Activated T-helper 1 cell treated with anti-CD3 and anti-CD28 coated beads, Interleukin-12 subunit alpha, Interleukin-12 subunit beta, Interleukin-2, Interleukin-4 antibody, amounts not matched to agents 30 ng/mL and 10 ng/mL and 1 ng/mL, durations not matched to agents 14 hours and 24 hours and 36 hours (primary cell): Measurements from ENCODE around the gene ICAM1. TPM values are rescaled to one million over a fixed set of nuclear protein-coding genes. Genes with fewer than 3 reads are reported as not detected.
"Not testable (repeated sequence)": the region's sequence is repeated elsewhere in the genome, so short reads cannot be mapped to it uniquely, and the experiment has no call there.

Source experiments
- DNase-seq: peaks from one replicate; pipeline ENCODE4 v3.0.0; 2021; ENCODE audit warnings: low spot score
- H3K27ac Mint-ChIP-seq: one replicate; pipeline ENCODE4 v1.8.0; 2021; ENCODE audit warnings: mild to moderate bottlenecking, mixed read lengths
- H3K27me3 Mint-ChIP-seq: one replicate; pipeline ENCODE4 v1.8.0; 2022; ENCODE audit warnings: mild to moderate bottlenecking, moderate library complexity, mixed read lengths; ENCODE audit not compliant: insufficient read depth
- H3K36me3 Mint-ChIP-seq: one replicate; pipeline ENCODE4 v1.8.0; 2021; ENCODE audit warnings: low read depth, mixed read lengths
- H3K4me1 Mint-ChIP-seq: one replicate; pipeline ENCODE4 v1.8.0; 2021; ENCODE audit warnings: low read depth, mixed read lengths
- H3K4me3 Mint-ChIP-seq: one replicate; pipeline ENCODE4 v1.8.0; 2021; ENCODE audit warnings: mild to moderate bottlenecking, moderate library complexity, mixed read lengths
- H3K9me3 Mint-ChIP-seq: one replicate; pipeline ENCODE4 v1.8.0; 2021; ENCODE audit warnings: mixed read lengths
- intact Hi-C: fragments of 100-400 bp; cut with micrococcal nuclease; formaldehyde crosslinking; loops from one replicate; pipeline ENCODE4 v1.15.1; 2024
- total RNA-seq: library from RNA; stranded (reverse); gene quantifications from 2 replicates; pipeline ENCODE4 v1.2.3, GENCODE V29; 2022

The ICAM1 gene
- total RNA-seq, 1 donor from 2014 or later = 92.2 TPM

DNA sequence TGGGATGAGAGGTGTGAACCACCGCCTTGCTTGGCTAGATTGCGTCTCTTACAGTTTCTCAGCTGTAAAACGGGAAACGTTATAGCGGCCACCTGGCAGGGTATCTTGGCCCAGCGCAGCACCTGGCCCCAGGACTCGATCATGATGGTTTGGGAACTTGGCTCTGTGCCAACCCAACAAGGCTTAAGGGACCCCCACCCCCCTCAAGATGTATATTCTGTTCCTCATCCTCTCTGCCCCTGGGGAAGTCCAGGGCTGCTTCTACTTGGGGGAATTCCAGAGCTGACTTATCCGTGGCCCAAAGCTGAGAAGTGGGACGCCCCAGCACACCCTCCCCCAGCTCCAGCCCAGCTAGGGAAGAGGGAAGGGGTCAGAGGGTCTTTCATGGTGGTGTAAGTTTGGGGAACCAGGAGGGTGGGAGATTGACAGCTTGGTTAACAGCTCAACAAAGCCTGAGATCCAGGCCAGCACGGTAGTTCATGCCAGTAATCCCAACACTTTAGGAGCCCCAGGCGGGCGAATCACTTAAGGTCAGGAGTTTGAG is 695 bp downstream of the ICAM1 start:
- H3K27ac Mint-ChIP-seq = peak overlapping the region; percentile 94
- intact Hi-C loops = loop anchor here (1.0 to 5.0 kb wide), 5 partner anchors 18 to 296 kb away; partner anchors contain the start of genes CDKN2D, FDX2, ICAM5 and KRI1
- H3K4me1 Mint-ChIP-seq = peaks cover 31% of the 10 kb centered on the region
- peak; percentile 28 for DNase-seq
- H3K27me3 Mint-ChIP-seq = no peaks in the 10 kb centered on the region
- H3K4me3 Mint-ChIP-seq = peak overlapping the region; percentile 94
- peaks cover 25% of the 10 kb centered on the region for H3K36me3 Mint-ChIP-seq
- H3K9me3 Mint-ChIP-seq = no peaks in the 10 kb centered on the region

DNA sequence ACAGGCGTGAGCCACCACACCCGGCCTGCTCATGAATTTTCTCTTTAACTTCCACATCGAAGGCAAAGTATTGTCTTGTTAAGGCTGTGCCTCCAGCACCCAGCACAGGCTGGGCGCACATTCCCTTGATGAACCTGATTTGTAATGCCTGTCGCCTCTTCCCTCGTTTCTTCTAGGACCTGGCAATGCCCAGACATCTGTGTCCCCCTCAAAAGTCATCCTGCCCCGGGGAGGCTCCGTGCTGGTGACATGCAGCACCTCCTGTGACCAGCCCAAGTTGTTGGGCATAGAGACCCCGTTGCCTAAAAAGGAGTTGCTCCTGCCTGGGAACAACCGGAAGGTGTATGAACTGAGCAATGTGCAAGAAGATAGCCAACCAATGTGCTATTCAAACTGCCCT is 3.7 kb downstream of the ICAM1 start:
- Mint-ChIP-seq H3K36me3 (peaks cover 37% of the 10 kb centered on the region), H3K27me3 (no peaks in the 10 kb centered on the region), H3K4me1 (peaks cover 41% of the 10 kb centered on the region), H3K27ac (no peak overlapping the region), H3K4me3 (peak overlapping the region; percentile 43), H3K9me3 (no peaks in the 10 kb centered on the region)
- DNase-seq = no peak
- intact Hi-C loops = loop anchor here (5.0 kb wide), 1 partner anchor 293 kb away; the partner anchor contains the start of genes CDKN2D and KRI1

DNA sequence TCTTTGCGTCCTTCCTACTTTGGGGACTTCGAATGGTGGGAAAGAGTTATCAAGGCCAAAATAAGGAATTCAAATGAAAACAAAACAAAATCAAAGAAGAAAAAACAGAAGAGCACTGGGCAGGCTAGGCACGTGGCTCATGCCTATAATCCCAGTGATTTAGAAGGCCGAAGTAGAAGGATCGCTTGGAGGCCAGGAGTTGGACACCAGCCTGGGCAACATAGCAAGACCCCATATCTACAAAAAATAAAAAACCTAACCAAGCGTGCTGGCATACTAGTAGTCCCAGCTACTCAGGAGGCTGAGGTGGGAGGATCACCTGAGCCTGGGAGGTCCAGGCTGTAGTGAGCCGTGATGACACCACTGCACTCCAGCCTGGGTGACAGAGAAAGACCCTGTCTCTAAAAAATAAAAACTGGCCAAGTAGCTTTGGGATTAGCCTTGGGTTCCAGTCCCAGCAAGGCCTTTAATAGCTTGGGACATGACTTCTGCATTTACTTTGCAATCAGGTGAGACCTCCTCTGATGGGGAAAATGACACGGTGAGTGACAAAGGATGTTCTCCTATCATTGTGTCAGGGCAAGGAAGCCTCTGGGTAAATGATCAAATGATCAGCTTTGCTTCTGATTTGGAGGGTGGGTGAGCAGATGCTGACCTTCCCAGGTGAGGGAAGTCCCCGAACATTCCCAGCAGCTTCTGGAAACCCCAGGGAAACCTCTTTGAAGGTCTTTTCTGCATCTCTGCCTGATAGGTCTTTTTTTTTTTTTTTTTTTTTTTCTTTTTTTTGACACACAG is 7.1 kb downstream of the ICAM1 start:
- Mint-ChIP-seq H3K27ac (peak overlapping the region; percentile 68), H3K4me3 (peak overlapping the region; percentile 57), H3K27me3 (no peaks in the 10 kb centered on the region), H3K4me1 (peaks cover 37% of the 10 kb centered on the region), H3K9me3 (no peaks in the 10 kb centered on the region), H3K36me3 (peaks cover 30% of the 10 kb centered on the region)
- intact Hi-C loops = no loop called here
- DNase-seq = no peak

- peaks cover 34% of the 10 kb centered on the region for H3K4me1 Mint-ChIP-seq
- DNase-seq = no peak
- H3K27me3 Mint-ChIP-seq = no peaks in the 10 kb centered on the region
- intact Hi-C loops = no loop called here
- H3K27ac Mint-ChIP-seq = peak overlapping the region; percentile 49
- H3K36me3 Mint-ChIP-seq = peaks cover 32% of the 10 kb centered on the region
- H3K4me3 Mint-ChIP-seq = no peak overlapping the region
- H3K9me3 Mint-ChIP-seq = no peaks in the 10 kb centered on the region
Observed at GRCh38 chr19:10278935-10279334, 8.0 kb downstream of the ICAM1 start.

DNA sequence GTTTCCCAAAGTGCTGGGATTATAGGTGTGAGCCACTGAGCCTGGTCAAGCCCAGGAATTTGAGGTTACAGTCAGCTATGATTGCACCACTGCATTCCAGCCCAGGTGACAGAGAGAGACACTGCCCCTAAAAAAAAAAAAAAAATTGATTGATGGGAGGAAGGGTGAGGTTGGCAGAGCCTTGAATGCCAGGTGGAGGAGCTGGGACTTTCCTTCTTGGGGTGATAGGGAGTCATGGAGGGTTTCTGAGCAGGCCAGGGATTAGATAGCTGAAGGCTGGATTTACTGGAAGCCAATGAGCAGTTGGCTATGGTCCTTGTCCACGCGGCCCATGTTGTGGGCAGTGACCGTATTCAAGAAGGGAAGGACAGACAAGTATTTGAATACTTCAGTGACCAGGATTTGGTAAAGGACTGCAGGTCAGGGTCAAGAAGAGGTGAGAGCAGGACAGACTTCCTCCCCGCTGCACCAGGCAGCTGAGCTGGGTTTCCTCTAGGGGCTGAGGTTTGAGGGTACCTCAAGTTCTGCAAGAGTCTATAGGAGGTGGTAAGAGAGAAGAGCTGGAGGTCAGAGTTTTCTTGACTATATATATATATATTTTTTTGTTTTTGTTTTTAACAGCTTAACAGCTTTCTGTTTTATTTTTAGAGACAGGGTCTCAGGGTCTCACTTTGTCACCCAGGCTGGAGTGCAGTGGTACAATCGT is 9.0 kb downstream of the ICAM1 start:
- peak overlapping the region; percentile 65 for H3K27ac Mint-ChIP-seq
- no peak for DNase-seq
- peaks cover 27% of the 10 kb centered on the region for H3K4me1 Mint-ChIP-seq
- H3K27me3 Mint-ChIP-seq = no peaks in the 10 kb centered on the region
- H3K36me3 Mint-ChIP-seq = peaks cover 28% of the 10 kb centered on the region
- intact Hi-C loops = no loop called here
- H3K9me3 Mint-ChIP-seq = no peaks in the 10 kb centered on the region
- H3K4me3 Mint-ChIP-seq = no peak overlapping the region

DNA sequence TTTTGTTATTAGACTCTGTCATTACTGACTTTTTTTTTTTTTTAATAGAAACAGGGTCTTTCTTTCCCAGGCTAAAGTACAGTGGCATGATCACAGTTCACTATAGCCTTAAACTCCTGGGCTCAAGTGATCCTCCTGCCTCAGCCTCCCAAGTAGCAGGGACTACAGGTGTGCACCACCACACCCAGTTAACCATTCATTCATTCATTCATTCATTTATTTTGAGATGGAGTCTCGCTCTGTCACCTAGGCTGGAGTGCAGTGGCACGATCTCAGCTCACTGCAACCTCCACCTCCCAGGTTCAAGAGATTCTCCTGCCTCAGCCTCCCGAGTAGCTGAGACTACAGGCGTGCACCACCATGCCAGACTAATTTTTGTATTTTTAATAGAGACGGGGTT is 11.1 kb downstream of the ICAM1 start:
- intact Hi-C loops, H3K9me3 Mint-ChIP-seq, DNase-seq, H3K27me3 Mint-ChIP-seq, H3K27ac Mint-ChIP-seq, H3K4me3 Mint-ChIP-seq: not testable (repeated sequence)
- H3K36me3 Mint-ChIP-seq = peaks cover 41% of the 10 kb centered on the region
- H3K4me1 Mint-ChIP-seq = peaks cover 47% of the 10 kb centered on the region

GRCh38 chr19:10283301-10284064 is 12.6 kb downstream of the ICAM1 start:
- Mint-ChIP-seq H3K27me3 (peaks cover 5% of the 10 kb centered on the region), H3K4me1 (peaks cover 46% of the 10 kb centered on the region), H3K27ac (no peak overlapping the region), H3K9me3 (no peaks in the 10 kb centered on the region), H3K36me3 (peaks cover 35% of the 10 kb centered on the region), H3K4me3 (no peak overlapping the region)
- no peak for DNase-seq
- intact Hi-C loops = no loop called here

GRCh38 chr19:10284065-10284959 is 13.4 kb downstream of the ICAM1 start:
- Mint-ChIP-seq H3K9me3 (no peaks in the 10 kb centered on the region), H3K4me3 (no peak overlapping the region), H3K27me3 (peaks cover 14% of the 10 kb centered on the region), H3K4me1 (peaks cover 44% of the 10 kb centered on the region), H3K36me3 (peaks cover 29% of the 10 kb centered on the region), H3K27ac (peak overlapping the region; percentile 14)
- intact Hi-C loops = no loop called here
- no peak for DNase-seq

DNA sequence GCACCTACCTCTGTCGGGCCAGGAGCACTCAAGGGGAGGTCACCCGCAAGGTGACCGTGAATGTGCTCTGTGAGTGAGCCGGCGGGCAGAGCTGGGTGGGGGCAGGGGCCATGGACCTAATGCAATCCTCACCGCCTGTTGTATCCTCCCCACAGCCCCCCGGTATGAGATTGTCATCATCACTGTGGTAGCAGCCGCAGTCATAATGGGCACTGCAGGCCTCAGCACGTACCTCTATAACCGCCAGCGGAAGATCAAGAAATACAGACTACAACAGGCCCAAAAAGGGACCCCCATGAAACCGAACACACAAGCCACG is 14.0 kb downstream of the ICAM1 start:
- H3K4me3 Mint-ChIP-seq = no peak overlapping the region
- H3K27ac Mint-ChIP-seq = peak overlapping the region; percentile 14
- no peaks in the 10 kb centered on the region for H3K9me3 Mint-ChIP-seq
- H3K4me1 Mint-ChIP-seq = peaks cover 40% of the 10 kb centered on the region
- no peak for DNase-seq
- intact Hi-C loops = no loop called here
- H3K36me3 Mint-ChIP-seq = peaks cover 26% of the 10 kb centered on the region
- peaks cover 16% of the 10 kb centered on the region for H3K27me3 Mint-ChIP-seq

- H3K9me3 Mint-ChIP-seq = no peaks in the 10 kb centered on the region
- peak overlapping the region; percentile 19 for H3K4me3 Mint-ChIP-seq
- DNase-seq = no peak
- H3K27me3 Mint-ChIP-seq = peaks cover 20% of the 10 kb centered on the region
- H3K36me3 Mint-ChIP-seq = peaks cover 24% of the 10 kb centered on the region
- H3K27ac Mint-ChIP-seq = no peak overlapping the region
- H3K4me1 Mint-ChIP-seq = peaks cover 41% of the 10 kb centered on the region
- intact Hi-C loops = no loop called here
Observed at GRCh38 chr19:10285393-10285792, 14.5 kb downstream of the ICAM1 start.

GRCh38 chr19:10286803-10287737 is 16.1 kb downstream of the ICAM1 start, which contains the start of gene ICAM4:
ICAM4 (plus strand) TSS chr19:10286955; CDS start chr19:10287013, 58 bp downstream.
- H3K4me1 Mint-ChIP-seq = peaks cover 54% of the 10 kb centered on the region
- DNase-seq = peak; percentile 33
- H3K27ac Mint-ChIP-seq = peak within 1 kb of the TSS; percentile 72
- peaks cover 24% of the 10 kb centered on the region for H3K36me3 Mint-ChIP-seq
- no peaks in the 10 kb centered on the region for H3K9me3 Mint-ChIP-seq
- peak within 1 kb of the TSS; percentile 62 for H3K4me3 Mint-ChIP-seq
- H3K27me3 Mint-ChIP-seq = peaks cover 35% of the 10 kb centered on the region
- intact Hi-C loops = loop anchor here (1.0 kb wide), 1 partner anchor 8 kb away; no protein-coding TSS in a partner anchor
